ENCODE data around the gene SMYD2.

DNA sequence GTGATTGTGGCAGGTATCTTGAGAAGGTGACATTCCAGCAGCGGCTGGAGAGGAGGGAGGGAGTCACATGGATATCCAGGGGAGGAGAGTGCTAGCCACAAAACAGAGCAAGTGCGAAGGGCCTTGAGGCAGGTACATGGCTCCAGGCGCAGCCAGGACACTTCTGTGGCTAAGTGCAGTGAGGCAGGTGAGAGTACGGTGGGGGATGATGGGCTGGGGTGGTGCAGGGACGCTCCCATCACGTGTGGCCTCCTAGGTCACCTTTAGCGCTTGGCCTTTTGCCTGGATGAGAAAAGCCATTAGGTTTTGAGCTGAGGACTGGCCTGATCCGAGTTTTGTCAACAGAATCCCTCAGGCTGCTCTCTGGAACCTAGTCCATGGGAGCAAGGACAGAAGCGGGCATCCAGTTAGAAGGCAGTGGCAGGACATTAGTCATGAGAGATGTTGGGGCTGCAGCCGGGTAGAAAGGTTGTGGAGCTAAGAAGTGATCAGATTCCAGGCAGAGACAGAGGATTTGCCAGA is 31.6 kb downstream of the SMYD2 start:
- TF ChIP-seq, protein P1, sequence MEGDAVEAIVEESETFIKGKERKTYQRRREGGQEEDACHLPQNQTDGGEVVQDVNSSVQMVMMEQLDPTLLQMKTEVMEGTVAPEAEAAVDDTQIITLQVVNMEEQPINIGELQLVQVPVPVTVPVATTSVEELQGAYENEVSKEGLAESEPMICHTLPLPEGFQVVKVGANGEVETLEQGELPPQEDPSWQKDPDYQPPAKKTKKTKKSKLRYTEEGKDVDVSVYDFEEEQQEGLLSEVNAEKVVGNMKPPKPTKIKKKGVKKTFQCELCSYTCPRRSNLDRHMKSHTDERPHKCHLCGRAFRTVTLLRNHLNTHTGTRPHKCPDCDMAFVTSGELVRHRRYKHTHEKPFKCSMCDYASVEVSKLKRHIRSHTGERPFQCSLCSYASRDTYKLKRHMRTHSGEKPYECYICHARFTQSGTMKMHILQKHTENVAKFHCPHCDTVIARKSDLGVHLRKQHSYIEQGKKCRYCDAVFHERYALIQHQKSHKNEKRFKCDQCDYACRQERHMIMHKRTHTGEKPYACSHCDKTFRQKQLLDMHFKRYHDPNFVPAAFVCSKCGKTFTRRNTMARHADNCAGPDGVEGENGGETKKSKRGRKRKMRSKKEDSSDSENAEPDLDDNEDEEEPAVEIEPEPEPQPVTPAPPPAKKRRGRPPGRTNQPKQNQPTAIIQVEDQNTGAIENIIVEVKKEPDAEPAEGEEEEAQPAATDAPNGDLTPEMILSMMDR (conservative IDR thresholded peaks at IDR 0.05 in 1 of 2, IDR thresholded peaks at IDR 0.05 in 1 of 2; ENCODE audit: low read depth in 1 of 2, low read length in 2 of 2), result no peak
- no peak for TF ChIP-seq EZH2 (IDR thresholded peaks at IDR 0.05; ENCODE audit: low read length, missing control alignments)
